ENCODE measurements around the gene TSPAN9. TPM values are rescaled to one million over a fixed set of nuclear protein-coding genes. Genes with fewer than 3 reads are reported as not detected.

TSPAN9 gene
- total and polyA plus RNA-seq, 2 of the 4 experiments (the other 2 are of a cell fraction) = 17.7 to 39.1 TPM

- no peak overlapping the region for H2BK20ac ChIP-seq (ENCODE audit: low read depth, low read length)
- dilution Hi-C loops (cut with HindIII; ENCODE audit: low sequenced_read_pairs, unreplicated experiment) = no loop called here
- peaks cover 8% of the 10 kb centered on the region for H3K4me1 ChIP-seq (ENCODE audit: control insufficient read depth, insufficient read depth, low read length)
Measured at GRCh38 chr12:3145546-3146310, 68.5 kb downstream of the TSPAN9 start.

More at GRCh38 chr12:3145546-3146310, 68.5 kb downstream of the TSPAN9 start:
- Histone ChIP-seq H3K56ac (ENCODE audit: extremely low read depth, insufficient read depth, low read length) (no peak overlapping the region), H3K27ac (ENCODE audit: insufficient read depth, low read length) (no peak overlapping the region), H3K4me2 (ENCODE audit: low read depth, low read length) (no peak overlapping the region), H3K36me3 (ENCODE audit: control insufficient read depth, insufficient read depth, low read length) (no peaks in the 10 kb centered on the region), H4K5ac (ENCODE audit: low read depth, low read length) (no peak overlapping the region), H2AFZ (replicated peaks; ENCODE audit: low read length, poor library complexity) (no peak overlapping the region), H3K4ac (ENCODE audit: low read depth, low read length) (no peak overlapping the region), H3K14ac (replicated peaks; ENCODE audit: low read depth, low read length) (no peak overlapping the region), H3K9me3 (ENCODE audit: control insufficient read depth, insufficient read depth, low read length) (no peaks in the 10 kb centered on the region), H3K27me3 (ENCODE audit: control insufficient read depth, insufficient read depth, low read length) (no peaks in the 10 kb centered on the region), H2BK15ac (ENCODE audit: low read depth, low read length) (no peak overlapping the region), H3K18ac (ENCODE audit: low read depth, low read length) (no peak overlapping the region), H2AK5ac (ENCODE audit: low read depth, low read length) (no peak overlapping the region), H2AK9ac (replicated peaks; ENCODE audit: low read depth, low read length, poor library complexity) (no peak overlapping the region), H3K23ac (ENCODE audit: low read depth, low read length) (no peak overlapping the region), H3K79me1 (ENCODE audit: low read depth in 1 of 2, low read length in 2 of 2) (peaks cover 0 to 11% of the 10 kb centered on the region in 2 experiments; a peak in 2 of 4 replicates), H2BK120ac (ENCODE audit: low read depth, low read length) (no peak overlapping the region), H3K9me1 (ENCODE audit: insufficient read depth, low read length) (peaks cover 3% of the 10 kb centered on the region; the same call in 1 of the 2 replicates), H4K20me1 (ENCODE audit: insufficient read depth, low read length) (peaks cover 34% of the 10 kb centered on the region), H4K8ac (ENCODE audit: low read depth in 2 of 2, low read length in 2 of 2) (no peak overlapping the region), H3K9ac (ENCODE audit: low read depth, low read length) (no peak overlapping the region), H4K91ac (ENCODE audit: insufficient read depth, low read depth, low read length) (no peak overlapping the region), H2BK5ac (ENCODE audit: low read depth, low read length, poor library complexity, severe bottlenecking) (no peak overlapping the region), H3K4me3 (ENCODE audit: insufficient read depth, low read depth, low read length) (no peak overlapping the region)
- 67% methylated on average over 2 of the region's 22 CpGs; no CpG with 5 or more reads in 1 of the 2 experiments for WGBS, 2 experiments (ENCODE audit: extremely low coverage in 2 of 2, insufficient read length in 1 of 2)
- ChIA-PET POLR2A (ENCODE audit: unreplicated experiment) (no interaction called here), CTCF (interaction anchor here (1.2 kb wide), 1 partner anchor 10 kb away, joined by 3 read pairs; no protein-coding TSS in a partner anchor)
- intact Hi-C loops (cut with micrococcal nuclease) = no loop called here
- BruUV-seq (replicated peaks) = no TSS peak
- DNase-seq = no peak
- in situ Hi-C loops (cut with MboI; ENCODE audit: low sequenced_read_pairs) = no loop called here
- ATAC-seq (ENCODE audit: low read depth) = no peak
- TF ChIP-seq RAD21 (IDR thresholded peaks at IDR 0.05; ENCODE audit: low read length) = no peak
- no peak for TF ChIP-seq MAZ (IDR thresholded peaks at IDR 0.05; ENCODE audit: borderline replicate concordance, low read depth, low read length)
- no peak for TF ChIP-seq CEBPB (IDR thresholded peaks at IDR 0.05; ENCODE audit: low read depth, low read length)
- no peak for TF ChIP-seq RCOR1 (IDR thresholded peaks at IDR 0.05; ENCODE audit: insufficient replicate concordance, low read length)
- TF ChIP-seq MAFK (IDR thresholded peaks at IDR 0.05; ENCODE audit: low read depth, low read length) = no peak
- no peak for TF ChIP-seq SMC3 (IDR thresholded peaks at IDR 0.05; ENCODE audit: low read depth, low read length)
- no peak for TF ChIP-seq MXI1 (IDR thresholded peaks at IDR 0.05; ENCODE audit: borderline replicate concordance, low read depth, low read length)
- no peak for TF ChIP-seq USF2 (IDR thresholded peaks at IDR 0.05; ENCODE audit: low read depth, low read length)
